SK-N-MC (cell line): ENCODE measurements around the gene DYRK2.

Experiments
- EZH2 ChIP-seq: fragments of 200-600 bp; sonication (generic); IDR thresholded peaks from one replicate; pipeline ENCODE4 v1.6.1; 2017; ENCODE audit warnings: antibody characterized with exemption
- FOXP2 ChIP-seq: optimal IDR thresholded peaks from 2 replicates; pipeline ENCODE3; 2011; ENCODE audit warnings: mild to moderate bottlenecking, moderate library complexity; ENCODE audit not compliant: insufficient read depth; ENCODE audit errors: extremely low read length, control extremely low read depth
- POLR2AphosphoS5 ChIP-seq: IDR thresholded peaks from 2 replicates; pipeline ENCODE4 v1.6.1; 2012; ENCODE audit warnings: mild to moderate bottlenecking, low read depth, low read length, borderline replicate concordance

- TF ChIP-seq POLR2AphosphoS5, result no peak
- TF ChIP-seq EZH2, result no peak
- TF ChIP-seq FOXP2, result no peak
Measured at GRCh38 chr12:67655829-67656228, 7.3 kb downstream of the DYRK2 start.
